HEK293 (cell line): ENCODE data around the gene ANKZF1.

Source experiments
- ATF2 ChIP-seq: fragments of 450-650 bp; formaldehyde crosslinking; IDR thresholded peaks from 2 replicates; pipeline ENCODE4 v1.5.1; 2016; ENCODE audit warnings: missing biosample characterization, missing genetic modification characterization, low read depth
- EGR2 ChIP-seq: fragments of 450-650 bp; formaldehyde crosslinking; IDR thresholded peaks from 2 replicates; pipeline ENCODE4 v1.5.1; 2016; ENCODE audit warnings: low read depth, missing biosample characterization, missing genetic modification characterization
- GLI2 ChIP-seq: fragments of 450-650 bp; formaldehyde crosslinking; IDR thresholded peaks from 2 replicates; pipeline ENCODE4; 2017; ENCODE audit warnings: missing biosample characterization, missing genetic modification characterization, low read depth, borderline replicate concordance
- KLF10 ChIP-seq: fragments of 450-650 bp; IDR thresholded peaks from 2 replicates; pipeline ENCODE4 v1.5.1; 2018; ENCODE audit warnings: missing biosample characterization, mild to moderate bottlenecking, missing genetic modification characterization
- KLF9 ChIP-seq: fragments of 450-650 bp; formaldehyde crosslinking; IDR thresholded peaks from 2 replicates; pipeline ENCODE4 v1.5.1; 2016; ENCODE audit warnings: missing biosample characterization, missing genetic modification characterization, low read depth
- PATZ1 ChIP-seq: fragments of 450-650 bp; formaldehyde crosslinking; IDR thresholded peaks from 2 replicates; pipeline ENCODE4 v1.5.1; 2016; ENCODE audit warnings: missing biosample characterization, missing genetic modification characterization
- SP2 ChIP-seq: fragments of 450-650 bp; formaldehyde crosslinking; IDR thresholded peaks from 2 replicates; pipeline ENCODE4 v1.5.1; 2016; ENCODE audit warnings: missing biosample characterization, missing genetic modification characterization
- SP3 ChIP-seq: fragments of 450-650 bp; formaldehyde crosslinking; IDR thresholded peaks from 2 replicates; pipeline ENCODE4 v1.5.1; 2016; ENCODE audit warnings: missing biosample characterization, missing genetic modification characterization
- ZBTB11 ChIP-seq: fragments of 450-650 bp; formaldehyde crosslinking; conservative IDR thresholded peaks from 2 replicates; pipeline ENCODE4 v1.5.1; 2016; ENCODE audit warnings: low read depth, missing biosample characterization, missing genetic modification characterization
- ZBTB17 ChIP-seq: fragments of 450-650 bp; formaldehyde crosslinking; IDR thresholded peaks from 2 replicates; pipeline ENCODE4 v1.5.1; 2016; ENCODE audit warnings: missing biosample characterization, missing genetic modification characterization
- ZBTB21 ChIP-seq: fragments of 450-650 bp; formaldehyde crosslinking; IDR thresholded peaks from 2 replicates; pipeline ENCODE4 v1.5.1; 2017; ENCODE audit warnings: missing biosample characterization, missing genetic modification characterization
- ZBTB8A ChIP-seq: fragments of 450-650 bp; formaldehyde crosslinking; IDR thresholded peaks from 2 replicates; pipeline ENCODE4 v1.5.1; 2016; ENCODE audit warnings: missing biosample characterization, missing genetic modification characterization
- ZEB2 ChIP-seq: fragments of 450-650 bp; formaldehyde crosslinking; IDR thresholded peaks from 2 replicates; pipeline ENCODE4 v1.5.1; 2016; ENCODE audit warnings: missing biosample characterization, missing genetic modification characterization
- ZNF121 ChIP-seq: fragments of 450-650 bp; formaldehyde crosslinking; IDR thresholded peaks from 2 replicates; pipeline ENCODE4 v1.5.1; 2016; ENCODE audit warnings: missing biosample characterization, missing genetic modification characterization
- ZNF169 ChIP-seq: fragments of 450-650 bp; formaldehyde crosslinking; IDR thresholded peaks from 2 replicates; pipeline ENCODE4 v1.5.1; 2016; ENCODE audit warnings: missing biosample characterization, missing genetic modification characterization
- ZNF2 ChIP-seq: fragments of 450-650 bp; formaldehyde crosslinking; IDR thresholded peaks from 2 replicates; pipeline ENCODE4 v1.5.1; 2016; ENCODE audit warnings: missing biosample characterization, missing genetic modification characterization
- ZNF280C ChIP-seq: fragments of 450-650 bp; formaldehyde crosslinking; IDR thresholded peaks from 2 replicates; pipeline ENCODE4 v1.5.1; 2016; ENCODE audit warnings: missing biosample characterization, missing genetic modification characterization
- ZNF324 ChIP-seq: fragments of 450-650 bp; formaldehyde crosslinking; IDR thresholded peaks from 2 replicates; pipeline ENCODE4 v1.5.1; 2016; ENCODE audit warnings: missing biosample characterization, missing genetic modification characterization
- ZNF423 ChIP-seq: fragments of 450-650 bp; formaldehyde crosslinking; IDR thresholded peaks from 2 replicates; pipeline ENCODE4 v1.5.1; 2016; ENCODE audit warnings: missing biosample characterization, missing genetic modification characterization
- ZNF48 ChIP-seq: fragments of 450-650 bp; formaldehyde crosslinking; IDR thresholded peaks from 2 replicates; pipeline ENCODE4 v1.5.1; 2016; ENCODE audit warnings: missing biosample characterization, missing genetic modification characterization
- ZNF518A ChIP-seq: fragments of 450-650 bp; formaldehyde crosslinking; conservative IDR thresholded peaks from 2 replicates; pipeline ENCODE4 v1.5.1; 2016; ENCODE audit warnings: low read depth, missing biosample characterization, missing genetic modification characterization
- ZNF571 ChIP-seq: fragments of 450-650 bp; formaldehyde crosslinking; IDR thresholded peaks from 2 replicates; pipeline ENCODE4 v1.5.0; 2017; ENCODE audit warnings: missing biosample characterization, missing genetic modification characterization
- ZNF610 ChIP-seq: fragments of 450-650 bp; formaldehyde crosslinking; IDR thresholded peaks from 2 replicates; pipeline ENCODE4 v1.5.1; 2016; ENCODE audit warnings: missing biosample characterization, missing genetic modification characterization, borderline replicate concordance
- ZNF621 ChIP-seq: fragments of 450-650 bp; formaldehyde crosslinking; IDR thresholded peaks from 2 replicates; pipeline ENCODE4 v1.5.1; 2017; ENCODE audit warnings: missing biosample characterization, missing genetic modification characterization
- ZNF658 ChIP-seq: fragments of 450-650 bp; formaldehyde crosslinking; IDR thresholded peaks from 2 replicates; pipeline ENCODE4; 2016; ENCODE audit warnings: missing biosample characterization, missing genetic modification characterization
- ZSCAN23 ChIP-seq: fragments of 450-650 bp; formaldehyde crosslinking; IDR thresholded peaks from 2 replicates; pipeline ENCODE4 v1.5.1; 2016; ENCODE audit warnings: missing biosample characterization, missing genetic modification characterization
- ZXDB ChIP-seq: fragments of 450-650 bp; formaldehyde crosslinking; IDR thresholded peaks from 2 replicates; pipeline ENCODE4 v1.5.1; 2016; ENCODE audit warnings: missing biosample characterization, missing genetic modification characterization

ANKZF1 gene

GRCh38 chr2:219230059-219230540 lies 494 bp downstream of the ANKZF1 start (continued):
- TF ChIP-seq ZNF2 (tag by site-specific recombination) (no peak), ATF2 (tag by site-specific recombination) (no peak), PATZ1 (tag by site-specific recombination) (0 out of 2 replicates have a peak, but pooled peaks have one; percentile 13), SP2 (tag by site-specific recombination) (no peak; the same call in 1 of the 2 replicates), ZXDB (tag by site-specific recombination) (no peak), ZNF324 (no peak), ZBTB17 (tag by site-specific recombination) (peak; percentile 86), ZNF518A (no peak), KLF9 (tag by site-specific recombination) (no peak), KLF10 (tag by site-specific recombination) (no peak), ZNF423 (tag by site-specific recombination) (no peak), ZNF610 (no peak), ZBTB8A (no peak), SP3 (tag by site-specific recombination) (no peak), ZNF571 (tag by site-specific recombination) (no peak), ZNF280C (tag by site-specific recombination) (no peak), ZNF658 (tag by site-specific recombination) (no peak), EGR2 (tag by site-specific recombination) (0 out of 2 replicates have a peak, but pooled peaks have one; percentile 0), ZNF169 (tag by site-specific recombination) (no peak), ZNF48 (tag by site-specific recombination) (no peak), ZEB2 (tag by site-specific recombination) (0 out of 2 replicates have a peak, but pooled peaks have one; percentile 11), GLI2 (no peak), ZBTB21 (tag by site-specific recombination) (no peak), ZSCAN23 (tag by site-specific recombination) (no peak), ZNF121 (tag by site-specific recombination) (no peak), ZBTB11 (tag by site-specific recombination) (peak; percentile 17; the same call in 1 of the 2 replicates), ZNF621 (tag by site-specific recombination) (no peak)
